T-helper 17 cell (primary cell): ENCODE data around the gene SLC11A1. TPM values are rescaled to one million over a fixed set of nuclear protein-coding genes. Genes with fewer than 3 reads are reported as not detected.

Experiments
- ATAC-seq: fragments of 150-1000 bp; cut with Tn5 transposase; 2 replicates; pipeline ENCODE4 v1.10.0; 2021; ENCODE audit warnings: mild to moderate bottlenecking, moderate library complexity
- DNase-seq, 3 donors: peaks; one replicate each; pipeline versions ENCODE4 v3.0.0 to v3.0.0-alpha.2; 2020 to 2021
- H3K9me3 ChIP-seq: one replicate; pipeline ENCODE4 v1.7.0; 2013; ENCODE audit warnings: low read length, mild to moderate bottlenecking; ENCODE audit not compliant: control insufficient read depth, poor library complexity, severe bottlenecking
- H3K27ac Mint-ChIP-seq: one replicate; pipeline ENCODE4 v1.8.0; 2022; ENCODE audit warnings: mild to moderate bottlenecking, moderate library complexity, mixed read lengths
- H3K27me3 Mint-ChIP-seq: one replicate; pipeline ENCODE4 v1.8.0; 2022; ENCODE audit warnings: mixed read lengths
- H3K36me3 Mint-ChIP-seq: one replicate; pipeline ENCODE4 v1.8.0; 2022; ENCODE audit warnings: low read depth, mixed read lengths
- H3K4me1 Mint-ChIP-seq: one replicate; pipeline ENCODE4 v1.8.0; 2022; ENCODE audit warnings: mild to moderate bottlenecking, mixed read lengths
- H3K4me3 Mint-ChIP-seq: one replicate; pipeline ENCODE4 v1.8.0; 2022; ENCODE audit warnings: mild to moderate bottlenecking, moderate library complexity, mixed read lengths
- total RNA-seq, 4 donors: library from RNA in 2 of 4; stranded (reverse) in 2 of 4; gene quantifications; one replicate each; pipeline ENCODE4 v1.2.3 and lab custom pipeline; 2022 to 2026

Gene SLC11A1
- total RNA-seq, 2 donors from 2014 or later: 2.7 to 23.9 TPM

- no peak for DNase-seq
- ATAC-seq: no peak
Measured at GRCh38 chr2:218370410-218371063, 11.5 kb upstream of the SLC11A1 start.

GRCh38 chr2:218371983-218372350 lies 10.1 kb upstream of the SLC11A1 start:
- DNase-seq: no peak
- no peaks in the 10 kb centered on the region for H3K27me3 Mint-ChIP-seq
- no peak overlapping the region for H3K27ac Mint-ChIP-seq
- H3K9me3 ChIP-seq: no peaks in the 10 kb centered on the region
- H3K4me1 Mint-ChIP-seq: peaks cover 19% of the 10 kb centered on the region
- H3K4me3 Mint-ChIP-seq: no peak overlapping the region
- H3K36me3 Mint-ChIP-seq: no peaks in the 10 kb centered on the region
- ATAC-seq: no peak

More at GRCh38 chr2:218370410-218371063, 11.5 kb upstream of the SLC11A1 start:
- H3K4me3 Mint-ChIP-seq: no peak overlapping the region
- peaks cover 19% of the 10 kb centered on the region for H3K4me1 Mint-ChIP-seq
- H3K27ac Mint-ChIP-seq: peak overlapping the region; percentile 91
- no peaks in the 10 kb centered on the region for H3K27me3 Mint-ChIP-seq
- H3K9me3 ChIP-seq: no peaks in the 10 kb centered on the region
- no peaks in the 10 kb centered on the region for H3K36me3 Mint-ChIP-seq

GRCh38 chr2:218374795-218375194 lies 7.3 kb upstream of the SLC11A1 start:
- Mint-ChIP-seq H3K4me3 (no peak overlapping the region), H3K27me3 (no peaks in the 10 kb centered on the region), H3K27ac (no peak overlapping the region), H3K4me1 (peaks cover 13% of the 10 kb centered on the region), H3K36me3 (no peaks in the 10 kb centered on the region)
- ATAC-seq (no peak), DNase-seq (no peak)
- no peaks in the 10 kb centered on the region for H3K9me3 ChIP-seq

DNA sequence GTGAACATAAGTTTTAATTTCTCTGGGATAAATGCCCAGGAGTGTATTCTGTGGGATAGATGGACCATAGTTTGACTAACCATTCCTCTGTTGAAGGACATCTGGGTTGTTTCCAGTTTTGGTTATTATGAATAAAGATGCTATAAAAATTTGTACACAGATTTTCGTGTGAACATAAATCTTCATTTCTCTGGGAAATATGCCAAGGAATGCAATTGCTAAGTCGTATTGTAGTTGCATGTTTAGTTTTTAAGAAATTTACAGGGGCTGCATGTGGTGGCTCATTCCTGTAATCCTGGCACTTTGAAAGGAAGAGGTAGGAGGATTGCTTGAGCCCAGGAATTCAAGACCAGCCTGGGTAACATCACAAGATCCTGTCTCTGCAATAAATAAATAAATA lies 6.9 kb upstream of the SLC11A1 start:
- DNase-seq (no peak), ATAC-seq (no peak)
- H3K27ac Mint-ChIP-seq: no peak overlapping the region
- no peak overlapping the region for H3K4me3 Mint-ChIP-seq
- H3K36me3 Mint-ChIP-seq: no peaks in the 10 kb centered on the region
- H3K27me3 Mint-ChIP-seq: no peaks in the 10 kb centered on the region
- no peaks in the 10 kb centered on the region for H3K9me3 ChIP-seq
- peaks cover 11% of the 10 kb centered on the region for H3K4me1 Mint-ChIP-seq

DNA sequence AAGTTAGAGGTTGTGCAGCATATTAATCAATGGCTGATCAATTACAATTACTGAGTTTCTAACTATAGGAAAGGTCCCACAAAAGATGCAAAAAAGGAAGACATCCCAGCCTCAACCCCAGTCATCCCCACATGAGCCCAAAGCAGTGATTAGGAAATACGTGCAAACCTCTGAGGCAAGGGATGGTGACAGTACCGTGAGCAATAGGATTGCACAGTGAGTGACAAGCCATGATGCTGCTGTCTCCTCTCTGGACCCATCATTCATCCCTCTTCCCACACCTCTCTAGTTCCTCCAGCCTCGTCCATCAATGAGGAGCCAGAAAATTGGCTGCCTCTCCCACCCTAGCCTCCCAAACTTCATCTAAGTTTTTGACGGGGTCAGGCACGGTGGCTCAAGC lies 4.0 kb upstream of the SLC11A1 start:
- Mint-ChIP-seq H3K27me3 (no peaks in the 10 kb centered on the region), H3K4me1 (peaks cover 4% of the 10 kb centered on the region), H3K27ac (no peak overlapping the region), H3K4me3 (no peak overlapping the region), H3K36me3 (no peaks in the 10 kb centered on the region)
- no peaks in the 10 kb centered on the region for H3K9me3 ChIP-seq
- DNase-seq: no peak
- ATAC-seq: no peak

- Mint-ChIP-seq H3K4me3 (no peak overlapping the region), H3K4me1 (peaks cover 7% of the 10 kb centered on the region), H3K36me3 (no peaks in the 10 kb centered on the region), H3K27ac (no peak overlapping the region), H3K27me3 (peaks cover 11% of the 10 kb centered on the region)
- ATAC-seq: no peak
- no peaks in the 10 kb centered on the region for H3K9me3 ChIP-seq
- DNase-seq: no peak
Measured at GRCh38 chr2:218382785-218383184, 712 bp downstream of the SLC11A1 start.

- Mint-ChIP-seq H3K4me1 (peaks cover 7% of the 10 kb centered on the region), H3K27me3 (peaks cover 11% of the 10 kb centered on the region), H3K4me3 (no peak overlapping the region), H3K27ac (no peak overlapping the region), H3K36me3 (no peaks in the 10 kb centered on the region)
- no peak for DNase-seq
- H3K9me3 ChIP-seq: no peaks in the 10 kb centered on the region
- no peak for ATAC-seq
Measured at GRCh38 chr2:218383892-218384519, 1.9 kb downstream of the SLC11A1 start.

GRCh38 chr2:218384975-218385374 lies 2.9 kb downstream of the SLC11A1 start:
- H3K9me3 ChIP-seq: no peaks in the 10 kb centered on the region
- Mint-ChIP-seq H3K4me3 (no peak overlapping the region), H3K27me3 (peaks cover 11% of the 10 kb centered on the region), H3K27ac (no peak overlapping the region), H3K4me1 (peaks cover 5% of the 10 kb centered on the region), H3K36me3 (no peaks in the 10 kb centered on the region)
- no peak for DNase-seq
- ATAC-seq: no peak

- no peaks in the 10 kb centered on the region for H3K36me3 Mint-ChIP-seq
- no peaks in the 10 kb centered on the region for H3K9me3 ChIP-seq
- H3K4me3 Mint-ChIP-seq: no peak overlapping the region
- H3K4me1 Mint-ChIP-seq: peaks cover 4% of the 10 kb centered on the region
- no peak overlapping the region for H3K27ac Mint-ChIP-seq
- H3K27me3 Mint-ChIP-seq: peaks cover 11% of the 10 kb centered on the region
- DNase-seq (no peak), ATAC-seq (no peak)
Measured at GRCh38 chr2:218386505-218387368, 4.7 kb downstream of the SLC11A1 start.

GRCh38 chr2:218387369-218388194 lies 5.5 kb downstream of the SLC11A1 start:
- ATAC-seq (peak; percentile 52), DNase-seq (no peak)
- no peaks in the 10 kb centered on the region for H3K9me3 ChIP-seq
- peaks cover 11% of the 10 kb centered on the region for H3K27me3 Mint-ChIP-seq
- H3K4me3 Mint-ChIP-seq: no peak overlapping the region
- peak overlapping the region; percentile 51 for H3K27ac Mint-ChIP-seq
- no peaks in the 10 kb centered on the region for H3K36me3 Mint-ChIP-seq
- peaks cover 4% of the 10 kb centered on the region for H3K4me1 Mint-ChIP-seq

- peaks cover 9% of the 10 kb centered on the region for H3K4me1 Mint-ChIP-seq
- ATAC-seq (no peak), DNase-seq (no peak)
- H3K36me3 Mint-ChIP-seq: no peaks in the 10 kb centered on the region
- H3K4me3 Mint-ChIP-seq: no peak overlapping the region
- H3K9me3 ChIP-seq: no peaks in the 10 kb centered on the region
- H3K27ac Mint-ChIP-seq: no peak overlapping the region
- peaks cover 11% of the 10 kb centered on the region for H3K27me3 Mint-ChIP-seq
Measured at GRCh38 chr2:218389333-218390150, 7.5 kb downstream of the SLC11A1 start.

DNA sequence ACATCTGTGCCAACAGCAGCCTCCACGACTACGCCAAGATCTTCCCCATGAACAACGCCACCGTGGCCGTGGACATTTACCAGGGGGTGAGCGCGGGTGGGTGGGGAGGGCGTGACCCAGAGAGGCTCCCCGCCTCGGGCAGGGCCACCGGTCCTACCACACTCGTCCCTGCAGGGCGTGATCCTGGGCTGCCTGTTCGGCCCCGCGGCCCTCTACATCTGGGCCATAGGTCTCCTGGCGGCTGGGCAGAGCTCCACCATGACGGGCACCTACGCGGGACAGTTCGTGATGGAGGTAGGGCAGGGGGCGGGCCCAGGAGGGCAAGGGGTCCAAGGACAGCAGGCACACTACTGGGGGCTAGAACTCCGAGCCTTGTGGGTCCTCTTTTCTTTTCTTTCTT lies 9.1 kb downstream of the SLC11A1 start:
- Mint-ChIP-seq H3K27me3 (peaks cover 11% of the 10 kb centered on the region), H3K36me3 (no peaks in the 10 kb centered on the region), H3K4me3 (no peak overlapping the region), H3K4me1 (peaks cover 15% of the 10 kb centered on the region), H3K27ac (no peak overlapping the region)
- H3K9me3 ChIP-seq: no peaks in the 10 kb centered on the region
- DNase-seq: no peak
- ATAC-seq: no peak
